MCF 10A (cell line): ENCODE data around the gene NAXE. TPM values are rescaled to one million over a fixed set of nuclear protein-coding genes. Genes with fewer than 3 reads are reported as not detected.

Experiments
- BruUV-seq: library from RNA; stranded (reverse); fragments of 400-500 nt; replicated peaks from 2 replicates; lab custom pipeline; 2021; lab: Mats Ljungman, UMichigan
- CTCF ChIA-PET: fragments of 300-600 bp; sonication (Branson Sonifier 250); formaldehyde crosslinking; extraction: SDS; loops from one replicate; lab custom pipeline; 2021; ENCODE audit warnings: antibody characterized with exemption, inconsistent platforms; lab: Yijun Ruan, JAX
- POLR2A ChIA-PET: fragments of 300-600, 350-650 bp; sonication (Branson Sonifier 250); formaldehyde crosslinking; extraction: SDS; loops from one replicate; lab custom pipeline; 2020; ENCODE audit warnings: antibody characterized with exemption, inconsistent platforms; lab: Yijun Ruan, JAX
- DNase-seq: peaks from one replicate; pipeline ENCODE4 v3.0.0-alpha.2; 2018; ENCODE audit not compliant: unreplicated experiment
- H3K27ac Mint-ChIP-seq: one replicate; pipeline ENCODE4 v1.8.0; 2022; ENCODE audit warnings: mild to moderate bottlenecking, low read depth, mixed read lengths; ENCODE audit not compliant: unreplicated experiment
- H3K27me3 Mint-ChIP-seq: one replicate; pipeline ENCODE4 v1.8.0; 2022; ENCODE audit warnings: mixed read lengths; ENCODE audit not compliant: insufficient read depth, unreplicated experiment
- H3K36me3 Mint-ChIP-seq: one replicate; pipeline ENCODE4 v1.8.0; 2022; ENCODE audit warnings: mild to moderate bottlenecking, moderate library complexity, mixed read lengths; ENCODE audit not compliant: insufficient read depth, unreplicated experiment
- H3K4me1 Mint-ChIP-seq: one replicate; pipeline ENCODE4 v1.8.0; 2022; ENCODE audit warnings: mixed read lengths; ENCODE audit not compliant: insufficient read depth, unreplicated experiment
- H3K4me3 Mint-ChIP-seq: one replicate; pipeline ENCODE4 v1.8.0; 2022; ENCODE audit warnings: mild to moderate bottlenecking, moderate library complexity, mixed read lengths; ENCODE audit not compliant: unreplicated experiment
- H3K9me3 Mint-ChIP-seq: one replicate; pipeline ENCODE4 v1.8.0; 2022; ENCODE audit warnings: mixed read lengths; ENCODE audit not compliant: unreplicated experiment
- intact Hi-C: fragments of 100-400 bp; cut with micrococcal nuclease; formaldehyde crosslinking; loops from 2 replicates; pipeline ENCODE4 v1.14.1; 2022
- total RNA-seq: library from RNA; stranded (reverse); gene quantifications from 2 replicates; pipeline ENCODE4 v1.2.3, GENCODE V29; 2022
- TF ChIP-seq, protein P1 (sequence below): fragments of 200-600 bp; IDR thresholded peaks from one replicate; pipeline ENCODE4 v1.8.0; 2022; ENCODE audit warnings: antibody characterized with exemption, mild to moderate bottlenecking; ENCODE audit not compliant: unreplicated experiment

Gene NAXE
- total RNA-seq, 1 experiment from 2014 or later, result 155 TPM

GRCh38 chr1:156582388-156583017 lies 9.1 kb upstream of the NAXE start:
- TF ChIP-seq, protein P1, sequence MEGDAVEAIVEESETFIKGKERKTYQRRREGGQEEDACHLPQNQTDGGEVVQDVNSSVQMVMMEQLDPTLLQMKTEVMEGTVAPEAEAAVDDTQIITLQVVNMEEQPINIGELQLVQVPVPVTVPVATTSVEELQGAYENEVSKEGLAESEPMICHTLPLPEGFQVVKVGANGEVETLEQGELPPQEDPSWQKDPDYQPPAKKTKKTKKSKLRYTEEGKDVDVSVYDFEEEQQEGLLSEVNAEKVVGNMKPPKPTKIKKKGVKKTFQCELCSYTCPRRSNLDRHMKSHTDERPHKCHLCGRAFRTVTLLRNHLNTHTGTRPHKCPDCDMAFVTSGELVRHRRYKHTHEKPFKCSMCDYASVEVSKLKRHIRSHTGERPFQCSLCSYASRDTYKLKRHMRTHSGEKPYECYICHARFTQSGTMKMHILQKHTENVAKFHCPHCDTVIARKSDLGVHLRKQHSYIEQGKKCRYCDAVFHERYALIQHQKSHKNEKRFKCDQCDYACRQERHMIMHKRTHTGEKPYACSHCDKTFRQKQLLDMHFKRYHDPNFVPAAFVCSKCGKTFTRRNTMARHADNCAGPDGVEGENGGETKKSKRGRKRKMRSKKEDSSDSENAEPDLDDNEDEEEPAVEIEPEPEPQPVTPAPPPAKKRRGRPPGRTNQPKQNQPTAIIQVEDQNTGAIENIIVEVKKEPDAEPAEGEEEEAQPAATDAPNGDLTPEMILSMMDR, result no peak
- DNase-seq, result no peak
- H3K4me1 Mint-ChIP-seq, result peaks cover 6% of the 10 kb centered on the region
- no peaks in the 10 kb centered on the region for H3K36me3 Mint-ChIP-seq
- no peak overlapping the region for H3K27ac Mint-ChIP-seq
- no peaks in the 10 kb centered on the region for H3K9me3 Mint-ChIP-seq
- intact Hi-C loops, result no loop called here
- BruUV-seq, result no TSS peak
- ChIA-PET CTCF (interaction anchor here (0.6 to 2.8 kb wide), 13 partner anchors 10 to 1751 kb away, joined by 3 to 18 read pairs (median 5); partner anchors contain the start of gene NAXE), POLR2A (interaction anchor here (0.6 to 3.8 kb wide), 4 partner anchors 9 to 81 kb away, joined by 3 to 25 read pairs (median 5); partner anchors contain the start of genes GPATCH4 and NAXE)
- no peaks in the 10 kb centered on the region for H3K27me3 Mint-ChIP-seq
- no peak overlapping the region for H3K4me3 Mint-ChIP-seq

DNA sequence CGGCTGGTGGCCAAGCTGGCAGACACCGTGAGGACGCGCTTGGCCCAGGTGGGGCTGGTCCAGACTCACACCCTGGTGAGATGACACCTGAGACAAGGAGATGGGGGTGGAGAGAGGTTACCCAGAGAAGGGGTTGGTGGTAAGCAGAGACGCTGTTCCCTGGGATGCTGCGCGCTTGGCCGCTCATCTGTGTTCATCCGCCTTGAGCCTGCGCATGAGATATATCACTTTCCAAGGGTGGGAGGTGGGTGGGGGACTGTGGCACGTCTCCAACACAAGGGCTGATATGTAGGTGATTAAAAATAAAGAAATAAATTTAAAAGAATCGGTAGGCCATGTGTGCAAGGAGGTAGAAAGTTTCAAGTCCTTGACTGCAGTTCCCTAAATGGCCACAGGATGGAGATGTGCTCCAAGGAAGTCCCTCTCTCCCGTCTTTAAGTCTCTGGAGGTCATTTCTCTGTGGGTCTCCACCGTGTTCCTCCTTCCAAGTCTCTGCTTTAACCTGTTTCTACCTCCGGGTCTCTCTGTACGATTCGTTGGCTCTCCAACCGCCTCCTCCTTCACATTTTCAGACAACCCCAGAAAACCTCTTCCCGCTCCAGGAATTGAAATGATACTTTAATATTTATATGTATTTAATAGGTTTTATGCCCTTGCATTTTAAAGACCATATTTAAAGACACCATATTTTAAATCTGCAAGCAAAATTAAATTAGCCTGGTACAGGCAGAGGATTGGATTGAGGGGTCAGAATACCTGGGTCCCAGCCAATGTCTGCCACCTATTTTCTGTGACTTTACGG lies 7.6 kb upstream of the NAXE start:
- TF ChIP-seq, protein P1, result peak; percentile 98
- intact Hi-C loops, result loop anchor here (1.0 kb wide), 1 partner anchor 24 kb away; no protein-coding TSS in a partner anchor
- H3K27ac Mint-ChIP-seq, result peak overlapping the region; percentile 75
- no peak overlapping the region for H3K4me3 Mint-ChIP-seq
- ChIA-PET CTCF (interaction anchor here (0.6 to 5.9 kb wide), 13 partner anchors 8 to 210 kb away, joined by 3 to 64 read pairs (median 3); partner anchors contain the start of genes GPATCH4 and NAXE), POLR2A (interaction anchor here (0.7 kb wide), 1 partner anchor 71 kb away, joined by 3 read pairs; no protein-coding TSS in a partner anchor)
- peak; percentile 89 for DNase-seq
- no peaks in the 10 kb centered on the region for H3K27me3 Mint-ChIP-seq
- no peaks in the 10 kb centered on the region for H3K9me3 Mint-ChIP-seq
- BruUV-seq, result no TSS peak
- H3K4me1 Mint-ChIP-seq, result peaks cover 6% of the 10 kb centered on the region
- no peaks in the 10 kb centered on the region for H3K36me3 Mint-ChIP-seq

GRCh38 chr1:156584813-156585212 lies 6.8 kb upstream of the NAXE start:
- Mint-ChIP-seq H3K36me3 (no peaks in the 10 kb centered on the region), H3K27ac (no peak overlapping the region), H3K4me3 (no peak overlapping the region), H3K27me3 (no peaks in the 10 kb centered on the region), H3K9me3 (no peaks in the 10 kb centered on the region), H3K4me1 (peaks cover 6% of the 10 kb centered on the region)
- POLR2A ChIA-PET, result interaction anchor here (0.7 to 2.8 kb wide), 3 partner anchors 17 to 95 kb away, joined by 3 to 17 read pairs (median 3); partner anchors contain the start of gene GPATCH4
- BruUV-seq, result no TSS peak
- no peak for DNase-seq
- CTCF ChIA-PET, result interaction anchor here (0.5 to 5.9 kb wide), 12 partner anchors 10 to 207 kb away, joined by 3 to 64 read pairs (median 3); partner anchors contain the start of gene GPATCH4
- intact Hi-C loops, result loop anchor here (1.0 kb wide), 1 partner anchor 23 kb away; no protein-coding TSS in a partner anchor
- TF ChIP-seq, protein P1, result no peak
